ENCODE data around the gene SNX33. TPM values are rescaled to one million over a fixed set of nuclear protein-coding genes. Genes with fewer than 3 reads are reported as not detected.

The SNX33 gene
- total RNA-seq, 2 donors from 2014 or later = 14.3 to 17.0 TPM

- DNase-seq (no peak), ATAC-seq (no peak)
- intact Hi-C loops (cut with DNase I) = no loop called here
Observed at GRCh38 chr15:75659141-75659771, 11.5 kb downstream of the SNX33 start.

- intact Hi-C loops (cut with DNase I) = no loop called here
- no peak for ATAC-seq
- no peak for DNase-seq
Observed at GRCh38 chr15:75659928-75660645, 12.4 kb downstream of the SNX33 start.

GRCh38 chr15:75661100-75661755 is 13.5 kb downstream of the SNX33 start:
- DNase-seq = peak; percentile 90
- ATAC-seq = peak; percentile 90 to 94
- intact Hi-C loops (cut with DNase I) = no loop called here

GRCh38 chr15:75661756-75662140 is 14.0 kb downstream of the SNX33 start:
- intact Hi-C loops (cut with DNase I) = no loop called here
- no peak for DNase-seq
- no peak for ATAC-seq

- no peak for DNase-seq
- intact Hi-C loops (cut with DNase I) = no loop called here
- ATAC-seq = no peak
Observed at GRCh38 chr15:75662823-75663519, 15.3 kb downstream of the SNX33 start.

- no peak for ATAC-seq
Observed at GRCh38 chr15:75663931-75664421, 16.3 kb downstream of the SNX33 start.

GRCh38 chr15:75666823-75667501 is 19.2 kb downstream of the SNX33 start:
- DNase-seq (peak; percentile 83), ATAC-seq (peak; percentile 68 to 73)
- intact Hi-C loops (cut with DNase I) = no loop called here

More at GRCh38 chr15:75663931-75664421, 16.3 kb downstream of the SNX33 start:
- intact Hi-C loops (cut with DNase I) = no loop called here
- DNase-seq = no peak

GRCh38 chr15:75669191-75669878 is 21.6 kb downstream of the SNX33 start:
- DNase-seq (no peak), ATAC-seq (no peak)
- intact Hi-C loops (cut with DNase I) = no loop called here

GRCh38 chr15:75669879-75670212 is 22.1 kb downstream of the SNX33 start:
- intact Hi-C loops (cut with DNase I) = no loop called here
- no peak for ATAC-seq
- no peak for DNase-seq

GRCh38 chr15:75671730-75672602 is 24.3 kb downstream of the SNX33 start:
- intact Hi-C loops (cut with DNase I) = no loop called here
- DNase-seq (no peak), ATAC-seq (peak; percentile 3 to 4)

GRCh38 chr15:75672646-75673425 is 25.1 kb downstream of the SNX33 start:
- no peak for DNase-seq
- intact Hi-C loops (cut with DNase I) = no loop called here
- peak; percentile 32 to 55 for ATAC-seq

- DNase-seq (peak; percentile 90), ATAC-seq (peak; percentile 69 to 83)
- intact Hi-C loops (cut with DNase I) = no loop called here
Observed at GRCh38 chr15:75673426-75674235, 25.9 kb downstream of the SNX33 start.

GRCh38 chr15:75674366-75674765 is 26.7 kb downstream of the SNX33 start:
- no peak for ATAC-seq
- intact Hi-C loops (cut with DNase I) = no loop called here
- no peak for DNase-seq

GRCh38 chr15:75675579-75676404 is 28.1 kb downstream of the SNX33 start:
- DNase-seq (peak; percentile 62), ATAC-seq (peak in 1 of 2 donors; percentile 23)
- intact Hi-C loops (cut with DNase I) = no loop called here
